Body of pancreas (tissue), 4 donors: ENCODE data around the gene NAA11. TPM values are rescaled to one million over a fixed set of nuclear protein-coding genes. Genes with fewer than 3 reads are reported as not detected.
"Not testable (repeated sequence)": the region's sequence is repeated elsewhere in the genome, so short reads cannot be mapped to it uniquely, and the experiment has no call there.

Experiments
- ATAC-seq: fragments of 150-250 bp; one replicate; pipeline ENCODE4 v1.9.1; 2016
- DNase-seq, 4 donors: peaks; one replicate each; pipeline ENCODE4 v3.0.0-alpha.2; 2019
- H3K27ac ChIP-seq, 4 donors: fragments of 200-600 bp; sonication (generic); 1 replicate in 3 of 4; 2 replicates in 1 of 4; pipeline versions ENCODE4 v1.5.1 to v1.6.1; 2016 to 2019; ENCODE audit warnings: mild to moderate bottlenecking in 1 of 4, mixed read lengths in 1 of 4, moderate library complexity in 1 of 4
- H3K27me3 ChIP-seq, 2 donors: fragments of 200-600 bp; sonication (generic); one replicate each; pipeline ENCODE4 v1.6.0; 2016; ENCODE audit warnings: mild to moderate bottlenecking in 1 of 2
- H3K36me3 ChIP-seq, 2 donors: fragments of 200-600 bp; sonication (generic); replicated peaks in 1 of 2; 2 replicates each; pipeline ENCODE4 v1.5.1; 2016; ENCODE audit warnings: low read depth in 2 of 2; ENCODE audit not compliant: insufficient read depth in 1 of 2
- H3K4me1 ChIP-seq: fragments of 200-600 bp; sonication (generic); one replicate; pipeline ENCODE4 v1.6.0; 2016
- H3K4me3 ChIP-seq, 2 donors: fragments of 200-600 bp; sonication (generic); 1 replicate in 1 of 2; 2 replicates in 1 of 2; pipeline ENCODE4 v1.5.1; 2016 to 2019
- H3K9me3 ChIP-seq, 3 donors: fragments of 200-600 bp; sonication (generic); 1 replicate in 2 of 3; 2 replicates in 1 of 3; pipeline ENCODE4 v1.5.1; 2016
- CTCF ChIP-seq, 7 experiments: fragments of 450-650 bp in 4 of 7; fragments of 200-600 bp in 3 of 7; sonication (generic) in 3 of 7; IDR thresholded peaks; one replicate each; pipeline ENCODE4 v1.5.1; 2016 to 2019; ENCODE audit warnings: antibody characterized with exemption in 7 of 7
- POLR2A ChIP-seq, 3 donors: fragments of 450-650 bp; IDR thresholded peaks; one replicate each; pipeline ENCODE4 v1.6.1; 2016; ENCODE audit warnings: antibody characterized with exemption in 3 of 3, mild to moderate bottlenecking in 2 of 3
- WGBS, 2 donors: methylation state at CpG; one replicate each; pipeline ENCODE4 v1.1.5; 2017; 5-methylcytosine and 5-hydroxymethylcytosine counted together
- intact Hi-C: fragments of 100-400 bp; cut with DNase I; formaldehyde crosslinking; loops from one replicate; pipeline ENCODE4 v1.15.1; 2023
- total RNA-seq, 2 donors: library from RNA; depleted of rRNA; stranded (reverse); fragments of >200 nt; gene quantifications; one replicate each; pipeline ENCODE4 v1.1.0, GENCODE V29; 2016

Gene NAA11
- total RNA-seq, 2 donors from 2014 or later: not detected

- no peaks in the 10 kb centered on the region for H3K9me3 ChIP-seq
- no peaks in the 10 kb centered on the region for H3K36me3 ChIP-seq
- H3K4me1 ChIP-seq: no peaks in the 10 kb centered on the region
- no peaks in the 10 kb centered on the region for H3K27me3 ChIP-seq
- no peak overlapping the region for H3K4me3 ChIP-seq
- no peak overlapping the region for H3K27ac ChIP-seq
- no peak for TF ChIP-seq CTCF (IDR thresholded peaks at IDR 0.05)
- no peak for TF ChIP-seq POLR2A (IDR thresholded peaks at IDR 0.05)
- WGBS, 2 donors: 55 to 67% methylated on average over 1 of the region's 1 CpG
- no peak for ATAC-seq
- DNase-seq: no peak
- intact Hi-C loops: no loop called here
These were observed 37.7 kb downstream of the NAA11 start for GRCh38 chr4:79288185-79288584.

DNA sequence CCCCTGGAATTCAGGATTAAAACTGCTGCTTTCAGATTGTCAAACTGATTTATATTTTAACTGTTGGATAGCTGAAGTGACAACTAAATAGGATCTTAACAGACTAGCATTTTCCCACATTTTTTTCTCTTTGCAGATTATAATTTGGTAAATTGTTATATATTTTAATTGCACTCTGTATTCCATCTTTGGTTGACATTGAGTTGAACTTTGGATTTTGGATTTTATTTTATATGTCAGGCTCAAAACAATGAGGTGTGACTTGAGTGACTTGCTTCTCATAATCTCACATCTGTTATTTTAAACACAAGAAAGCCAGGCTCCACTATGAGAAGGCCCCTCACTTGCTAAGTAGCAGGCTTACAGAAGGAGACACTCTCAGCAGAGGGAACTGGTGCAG, 38.1 kb downstream of the NAA11 start:
- intact Hi-C loops: no loop called here

DNA sequence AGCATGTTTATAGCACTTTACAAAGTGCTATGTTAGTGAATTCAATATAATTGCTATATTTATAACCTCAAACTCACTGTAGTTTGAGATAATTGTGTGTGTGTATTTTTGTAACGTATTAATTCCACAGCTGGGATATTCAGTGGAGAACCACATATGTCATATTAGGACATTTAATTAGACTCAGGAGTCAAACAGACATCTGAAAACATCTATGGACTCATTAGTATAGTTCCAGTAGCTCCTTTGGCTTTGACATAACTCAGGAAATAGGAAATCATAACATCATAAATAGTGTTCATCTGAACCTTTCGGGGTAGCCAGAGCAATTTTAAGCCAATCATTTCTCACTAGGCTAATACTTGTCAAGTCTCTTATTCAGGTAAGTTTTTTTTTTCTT, 38.8 kb downstream of the NAA11 start:
- no peak overlapping the region for H3K27ac ChIP-seq
- H3K36me3 ChIP-seq: no peaks in the 10 kb centered on the region
- H3K4me3 ChIP-seq: no peak overlapping the region
- intact Hi-C loops: no loop called here
- H3K9me3 ChIP-seq: no peaks in the 10 kb centered on the region
- no peaks in the 10 kb centered on the region for H3K4me1 ChIP-seq
- DNase-seq (no peak), ATAC-seq (no peak)
- WGBS, 2 donors: 67 to 69% methylated on average over 2 of the region's 2 CpGs
- no peaks in the 10 kb centered on the region for H3K27me3 ChIP-seq
- TF ChIP-seq CTCF (IDR thresholded peaks at IDR 0.05) (no peak), POLR2A (IDR thresholded peaks at IDR 0.05) (no peak)

More for the DNA sequence above, 38.1 kb downstream of the NAA11 start:
- Histone ChIP-seq H3K4me1 (no peaks in the 10 kb centered on the region), H3K27ac (no peak overlapping the region), H3K27me3 (no peaks in the 10 kb centered on the region), H3K9me3 (no peaks in the 10 kb centered on the region), H3K36me3 (no peaks in the 10 kb centered on the region), H3K4me3 (no peak overlapping the region)
- no peak for ATAC-seq
- no peak for DNase-seq
- TF ChIP-seq CTCF (IDR thresholded peaks at IDR 0.05) (no peak), POLR2A (IDR thresholded peaks at IDR 0.05) (no peak)

DNA sequence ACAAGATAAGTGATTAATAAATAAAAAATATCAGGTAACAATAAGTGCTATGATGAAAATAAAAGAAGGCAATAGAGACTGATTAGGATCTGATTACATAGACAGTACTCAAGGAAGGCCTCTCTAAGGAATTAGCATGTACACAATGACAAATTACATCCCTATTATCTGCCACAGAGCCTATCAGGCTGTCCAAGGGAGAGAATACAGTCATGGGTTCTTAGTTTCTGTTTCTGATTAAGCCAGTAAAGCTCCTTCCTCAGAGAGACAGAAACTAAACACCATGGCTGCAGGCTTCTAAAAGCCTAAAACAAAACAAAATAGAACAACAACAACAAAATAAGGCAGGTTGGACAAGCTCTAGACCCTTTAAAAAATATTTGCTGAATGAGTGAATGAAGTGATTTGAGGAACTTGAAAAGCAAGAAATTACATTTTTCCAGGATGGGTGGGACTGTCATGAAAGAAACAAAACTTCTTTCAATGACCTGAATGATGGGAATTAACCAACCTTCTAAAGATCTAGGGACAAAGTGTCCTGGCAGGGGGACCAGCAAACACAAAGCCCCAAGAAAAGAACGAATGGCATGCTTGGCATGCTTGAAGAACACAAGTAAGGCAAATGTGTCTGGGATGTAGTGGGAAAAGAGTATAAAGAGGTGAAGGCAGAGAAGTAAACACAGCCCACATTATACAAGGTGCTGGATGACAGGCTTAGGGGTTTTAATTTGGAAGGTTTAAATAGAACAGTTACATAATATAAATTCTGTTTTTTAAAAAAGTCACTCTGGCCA, 44.1 kb downstream of the NAA11 start:
- Histone ChIP-seq H3K36me3 (no peaks in the 10 kb centered on the region), H3K9me3 (no peaks in the 10 kb centered on the region), H3K27me3 (no peaks in the 10 kb centered on the region), H3K4me3 (no peak overlapping the region), H3K27ac (no peak overlapping the region), H3K4me1 (no peaks in the 10 kb centered on the region)
- intact Hi-C loops: no loop called here
- TF ChIP-seq CTCF (IDR thresholded peaks at IDR 0.05): no peak
- no peak for TF ChIP-seq POLR2A (IDR thresholded peaks at IDR 0.05)
- no peak for ATAC-seq
- no peak for DNase-seq
- 15 to 27% methylated on average over 1 of the region's 1 CpG for WGBS, 2 donors

GRCh38 chr4:79277467-79277866, 48.4 kb downstream of the NAA11 start:
- H3K9me3 ChIP-seq, ATAC-seq, H3K36me3 ChIP-seq, intact Hi-C loops, H3K4me3 ChIP-seq, H3K27me3 ChIP-seq, H3K27ac ChIP-seq, H3K4me1 ChIP-seq, DNase-seq: not testable (repeated sequence)
- WGBS, 2 donors: 80 to 87% methylated on average over 7 of the region's 7 CpGs
